ENCODE data around the gene USP54.

- TF ChIP-seq CTCF (IDR thresholded peaks at IDR 0.05) (no peak), POLR2A (IDR thresholded peaks at IDR 0.05) (no peak)
Measured at GRCh38 chr10:73576890-73577591, 14.1 kb downstream of the USP54 start.

Data from uterus (tissue), 2 donors.